Gastroesophageal sphincter (tissue), 4 donors: ENCODE measurements around the gene CLCN1. TPM values are rescaled to one million over a fixed set of nuclear protein-coding genes. Genes with fewer than 3 reads are reported as not detected.

Experiments
- ATAC-seq: fragments of 150-250 bp; one replicate; pipeline ENCODE4 v1.9.1; 2016; ENCODE audit warnings: mild to moderate bottlenecking, moderate library complexity
- H3K27ac ChIP-seq, 4 donors: fragments of 200-600 bp; sonication (generic) in 3 of 4; 1 replicate in 3 of 4; 2 replicates in 1 of 4; pipeline ENCODE4 v1.5.1; 2016 to 2019
- H3K27me3 ChIP-seq: fragments of 200-600 bp; sonication (generic); one replicate; pipeline ENCODE4 v1.5.1; 2019
- H3K36me3 ChIP-seq, 2 donors: fragments of 200-600 bp; sonication (generic); one replicate each; pipeline ENCODE4 v1.5.1; 2019; ENCODE audit warnings: control low read depth in 1 of 2
- H3K4me1 ChIP-seq, 3 donors: fragments of 200-600 bp; sonication (generic); 1 replicate in 2 of 3; 2 replicates in 1 of 3; pipeline ENCODE4 v1.5.1; 2016 to 2019; ENCODE audit warnings: control low read depth in 2 of 3
- H3K4me3 ChIP-seq, 2 donors: fragments of 200-600 bp; sonication (generic); one replicate each; pipeline ENCODE4 v1.5.1; 2019; ENCODE audit warnings: mild to moderate bottlenecking in 1 of 2, moderate library complexity in 1 of 2
- H3K9me3 ChIP-seq, 3 donors: fragments of 200-600 bp; sonication (generic); one replicate each; pipeline ENCODE4 v1.5.1; 2017 to 2019; ENCODE audit warnings: control low read depth in 2 of 3
- CTCF ChIP-seq, 4 experiments: fragments of 200-600 bp in 2 of 4; fragments of 450-650 bp in 2 of 4; sonication (generic) in 1 of 4; IDR thresholded peaks; one replicate each; pipeline ENCODE4 v1.5.1; 2017 to 2019; ENCODE audit warnings: antibody characterized with exemption in 4 of 4, mild to moderate bottlenecking in 2 of 4, moderate library complexity in 2 of 4
- EP300 ChIP-seq: sonication (generic); formaldehyde crosslinking; IDR thresholded peaks from one replicate; pipeline ENCODE4 v1.6.1; 2017; ENCODE audit warnings: antibody characterized with exemption, mild to moderate bottlenecking
- POLR2A ChIP-seq, 2 donors: fragments of 450-650 bp; IDR thresholded peaks; one replicate each; pipeline ENCODE4 v1.6.1; 2017; ENCODE audit warnings: antibody characterized with exemption in 2 of 2, mild to moderate bottlenecking in 2 of 2, moderate library complexity in 1 of 2
- POLR2AphosphoS5 ChIP-seq: sonication (generic); formaldehyde crosslinking; IDR thresholded peaks from one replicate; pipeline ENCODE4 v1.6.1; 2017; ENCODE audit warnings: antibody characterized with exemption
- WGBS, 2 donors: methylation state at CpG; one replicate each; pipeline ENCODE4 v1.1.5; 2018; ENCODE audit warnings: low coverage in 1 of 2; 5-methylcytosine and 5-hydroxymethylcytosine counted together
- total RNA-seq, 4 donors: library from RNA; depleted of rRNA; stranded (reverse); fragments of >200 nt; gene quantifications; one replicate each; pipeline ENCODE4 v1.1.0, GENCODE V29; 2016

The CLCN1 gene
- total RNA-seq, 4 donors from 2014 or later = not detected

GRCh38 chr7:143392875-143393266 is 77.0 kb downstream of the CLCN1 start:
- Histone ChIP-seq H3K27me3 (no peaks in the 10 kb centered on the region), H3K27ac (peak overlapping the region; percentile 71 to 100 (median 99)), H3K4me3 (no peak overlapping the region), H3K36me3 (peaks cover 0 to 33% of the 10 kb centered on the region in 2 donors), H3K9me3 (no peaks in the 10 kb centered on the region), H3K4me1 (peaks cover 3 to 76% (median 43%) of the 10 kb centered on the region in 3 donors)
- ATAC-seq = no peak
- no peak for TF ChIP-seq CTCF (IDR thresholded peaks at IDR 0.05)
- TF ChIP-seq POLR2A (IDR thresholded peaks at IDR 0.05) = no peak
- no peak for TF ChIP-seq EP300
- 80 to 89% methylated on average over 2 to 6 of the region's 6 CpGs for WGBS, 2 donors

GRCh38 chr7:143393267-143394041 is 77.5 kb downstream of the CLCN1 start:
- no peak overlapping the region for H3K4me3 ChIP-seq
- H3K4me1 ChIP-seq = peaks cover 3 to 70% (median 38%) of the 10 kb centered on the region in 3 donors
- H3K9me3 ChIP-seq = no peaks in the 10 kb centered on the region
- peaks cover 0 to 27% of the 10 kb centered on the region in 2 donors for H3K36me3 ChIP-seq
- ATAC-seq = no peak
- no peaks in the 10 kb centered on the region for H3K27me3 ChIP-seq
- WGBS, 2 donors = 41 to 98% methylated on average over 4 to 5 of the region's 14 CpGs
- TF ChIP-seq POLR2AphosphoS5 = peak; percentile 30
- TF ChIP-seq EP300 = no peak
- peak overlapping the region in 3 of 4 donors; percentile 99 to 100 (median 99) for H3K27ac ChIP-seq

DNA sequence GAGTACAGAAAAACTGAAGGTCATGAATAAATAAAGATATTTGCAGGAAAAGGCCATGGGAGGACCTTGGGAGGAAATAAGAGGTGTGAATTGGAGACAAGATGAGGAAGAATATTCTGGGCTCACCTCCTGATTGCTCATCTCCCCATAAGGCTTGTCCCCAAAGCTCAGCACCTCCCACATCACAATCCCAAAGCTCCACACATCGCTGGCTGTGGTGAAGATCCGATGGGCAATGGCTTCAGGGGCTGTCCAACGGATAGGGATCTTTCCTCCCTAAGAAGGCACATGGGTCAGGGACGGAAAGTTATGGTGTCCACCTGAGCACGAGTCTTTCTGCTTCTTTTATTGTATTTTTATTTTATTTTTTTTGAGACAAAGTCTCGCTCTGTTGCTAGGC is 78.2 kb downstream of the CLCN1 start:
- ATAC-seq = no peak

GRCh38 chr7:143394777-143395176 is 78.9 kb downstream of the CLCN1 start:
- Histone ChIP-seq H3K4me3 (no peak overlapping the region), H3K27me3 (no peaks in the 10 kb centered on the region), H3K4me1 (peaks cover 3 to 57% (median 36%) of the 10 kb centered on the region in 3 donors), H3K27ac (no peak overlapping the region), H3K9me3 (no peaks in the 10 kb centered on the region), H3K36me3 (peaks cover 0 to 14% of the 10 kb centered on the region in 2 donors)
- WGBS, 2 donors = 100% methylated on average over 1 of the region's 6 CpGs; no CpG with 5 or more reads in 1 of the 2 donors
- no peak for ATAC-seq
- no peak for TF ChIP-seq CTCF (IDR thresholded peaks at IDR 0.05)
- TF ChIP-seq POLR2AphosphoS5 = no peak
- TF ChIP-seq POLR2A (IDR thresholded peaks at IDR 0.05) = no peak
- no peak for TF ChIP-seq EP300

More for the DNA sequence above, 78.2 kb downstream of the CLCN1 start:
- Histone ChIP-seq H3K27me3 (no peaks in the 10 kb centered on the region), H3K27ac (peak overlapping the region in 2 of 4 donors; percentile 99 to 100), H3K4me3 (no peak overlapping the region), H3K4me1 (peaks cover 3 to 64% (median 38%) of the 10 kb centered on the region in 3 donors), H3K9me3 (no peaks in the 10 kb centered on the region), H3K36me3 (peaks cover 0 to 21% of the 10 kb centered on the region in 2 donors)
- WGBS, 2 donors = 93 to 98% methylated on average over 5 to 6 of the region's 6 CpGs
- TF ChIP-seq POLR2A (IDR thresholded peaks at IDR 0.05) = no peak
- no peak for TF ChIP-seq CTCF (IDR thresholded peaks at IDR 0.05)
- no peak for TF ChIP-seq POLR2AphosphoS5
- TF ChIP-seq EP300 = no peak

DNA sequence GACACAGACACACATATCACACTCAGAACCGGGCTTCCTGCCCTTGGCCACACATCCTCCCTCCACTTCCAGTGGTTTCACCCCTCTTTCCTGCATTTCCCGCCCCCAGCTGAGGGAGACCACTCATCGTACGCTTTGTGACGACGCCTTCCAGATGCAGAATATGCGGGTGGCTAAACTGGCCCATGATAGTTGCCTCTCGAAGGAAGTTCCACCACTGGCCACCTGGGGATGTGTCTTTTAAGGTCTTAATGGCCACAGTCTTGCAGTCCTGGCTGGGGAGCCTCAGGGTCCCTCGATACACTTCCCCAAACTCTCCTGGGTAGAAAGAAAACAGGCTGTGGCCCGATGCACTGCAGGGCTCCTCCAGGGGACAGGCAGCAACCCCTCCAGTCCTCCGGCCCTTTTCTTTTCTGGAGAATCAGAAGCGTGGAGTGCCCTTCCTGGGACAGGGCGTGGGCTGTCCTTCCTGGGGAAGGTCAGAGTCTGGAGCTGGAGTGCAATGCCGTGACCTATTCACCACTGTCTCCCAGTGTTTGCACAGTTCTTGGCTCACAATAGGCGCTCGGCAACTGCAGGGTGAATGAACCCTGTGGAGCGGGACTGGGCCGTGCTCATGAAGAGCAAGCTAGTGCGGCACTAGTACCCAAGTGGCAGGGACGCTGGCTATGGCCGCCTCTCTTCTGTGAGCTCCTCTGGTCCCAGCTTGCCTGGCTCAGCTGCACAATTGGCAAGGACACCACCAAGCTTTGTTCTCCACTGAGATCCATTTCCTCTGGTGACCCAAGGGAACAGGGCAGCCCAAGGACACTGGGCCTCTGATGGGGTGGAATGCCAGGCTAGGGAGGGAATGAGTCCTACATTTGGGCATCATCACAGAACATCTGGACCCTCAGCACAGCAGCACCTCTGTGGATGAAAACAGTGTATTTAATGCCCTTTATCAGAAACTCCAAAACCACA is 79.6 kb downstream of the CLCN1 start:
- TF ChIP-seq CTCF (IDR thresholded peaks at IDR 0.05) (peak in 1 of 4 experiments; percentile 28), POLR2A (IDR thresholded peaks at IDR 0.05) (no peak), EP300 (no peak), POLR2AphosphoS5 (no peak)
- H3K9me3 ChIP-seq = no peaks in the 10 kb centered on the region
- H3K27me3 ChIP-seq = no peaks in the 10 kb centered on the region
- H3K4me1 ChIP-seq = peaks cover 3 to 50% (median 29%) of the 10 kb centered on the region in 3 donors
- WGBS, 2 donors = 77 to 84% methylated on average over 5 to 9 of the region's 21 CpGs
- H3K27ac ChIP-seq = no peak overlapping the region
- peaks cover 0 to 7% of the 10 kb centered on the region in 2 donors for H3K36me3 ChIP-seq
- ATAC-seq = no peak
- H3K4me3 ChIP-seq = no peak overlapping the region
